Measurements from ENCODE around the gene MET.
"Not testable (repeated sequence)": the region's sequence is repeated elsewhere in the genome, so short reads cannot be mapped to it uniquely, and the experiment has no call there.

DNA sequence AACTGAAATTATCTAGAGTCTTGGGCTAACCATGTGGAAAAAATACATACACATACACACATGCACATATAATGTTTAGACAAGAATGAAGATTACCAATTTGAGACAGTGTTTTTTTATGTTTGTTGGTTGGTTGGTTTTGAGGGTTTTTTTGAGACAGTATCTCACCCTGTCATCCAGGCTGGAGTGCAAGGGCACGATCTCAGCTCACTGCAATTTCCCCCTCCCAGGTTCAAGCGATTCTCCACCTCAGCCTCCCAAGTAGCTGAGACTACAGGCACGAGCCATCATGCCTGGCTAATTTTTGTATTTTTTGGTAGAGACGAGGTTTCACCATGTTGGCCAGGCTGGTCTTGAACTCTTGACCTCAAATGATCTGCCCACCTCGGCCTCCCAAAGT, 87.6 kb downstream of the MET start:
- not testable (repeated sequence) for TF ChIP-seq POLR2A (IDR thresholded peaks at IDR 0.05); POLR2AphosphoS5 (IDR thresholded peaks at IDR 0.05; ENCODE audit: insufficient read depth in 1 of 2, low read depth in 1 of 2)
- TF ChIP-seq, protein P1, sequence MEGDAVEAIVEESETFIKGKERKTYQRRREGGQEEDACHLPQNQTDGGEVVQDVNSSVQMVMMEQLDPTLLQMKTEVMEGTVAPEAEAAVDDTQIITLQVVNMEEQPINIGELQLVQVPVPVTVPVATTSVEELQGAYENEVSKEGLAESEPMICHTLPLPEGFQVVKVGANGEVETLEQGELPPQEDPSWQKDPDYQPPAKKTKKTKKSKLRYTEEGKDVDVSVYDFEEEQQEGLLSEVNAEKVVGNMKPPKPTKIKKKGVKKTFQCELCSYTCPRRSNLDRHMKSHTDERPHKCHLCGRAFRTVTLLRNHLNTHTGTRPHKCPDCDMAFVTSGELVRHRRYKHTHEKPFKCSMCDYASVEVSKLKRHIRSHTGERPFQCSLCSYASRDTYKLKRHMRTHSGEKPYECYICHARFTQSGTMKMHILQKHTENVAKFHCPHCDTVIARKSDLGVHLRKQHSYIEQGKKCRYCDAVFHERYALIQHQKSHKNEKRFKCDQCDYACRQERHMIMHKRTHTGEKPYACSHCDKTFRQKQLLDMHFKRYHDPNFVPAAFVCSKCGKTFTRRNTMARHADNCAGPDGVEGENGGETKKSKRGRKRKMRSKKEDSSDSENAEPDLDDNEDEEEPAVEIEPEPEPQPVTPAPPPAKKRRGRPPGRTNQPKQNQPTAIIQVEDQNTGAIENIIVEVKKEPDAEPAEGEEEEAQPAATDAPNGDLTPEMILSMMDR (IDR thresholded peaks at IDR 0.05) = not testable (repeated sequence)
